HEK293 (cell line): ENCODE measurements around the gene GNAS.

Experiments used
- CTCF ChIA-PET: fragments of 350-600 bp; formaldehyde crosslinking; extraction: SDS; loops from one replicate; lab custom pipeline; 2021; ENCODE audit warnings: antibody characterized with exemption; lab: Yijun Ruan, JAX
- POLR2A ChIA-PET: fragments of 300-600 bp; formaldehyde crosslinking; extraction: SDS; loops from one replicate; lab custom pipeline; 2020; ENCODE audit warnings: antibody characterized with exemption, inconsistent platforms; lab: Yijun Ruan, JAX
- H3K27ac ChIP-seq: fragments of 200-500 bp; sonication (Bioruptor generic); 2 replicates; pipeline ENCODE4 v1.5.1; 2014; ENCODE audit warnings: low read depth, low read length, control low read depth, inconsistent platforms; ENCODE audit errors: extremely low read depth
- H3K36me3 ChIP-seq, 2 experiments: fragments of 200-500 bp in 1 of 2; sonication (Bioruptor generic) in 1 of 2; 1 replicate in 1 of 2; 2 replicates in 1 of 2; pipeline ENCODE4 v1.5.1; 2014 to 2017; ENCODE audit warnings: inconsistent platforms in 2 of 2, low read length in 2 of 2; ENCODE audit not compliant: control insufficient read depth in 2 of 2, insufficient read depth in 1 of 2
- H3K4me1 ChIP-seq: fragments of 200-500 bp; sonication (Bioruptor generic); 2 replicates; pipeline ENCODE4 v1.5.1; 2014; ENCODE audit warnings: mild to moderate bottlenecking, low read length, inconsistent platforms; ENCODE audit not compliant: control insufficient read depth, insufficient read depth
- H3K4me3 ChIP-seq: 2 replicates; pipeline ENCODE4 v1.5.1; 2011; ENCODE audit warnings: low read depth, mild to moderate bottlenecking, control low read depth, low read length, moderate library complexity
- H3K9me3 ChIP-seq: fragments of 200-500 bp; sonication (Bioruptor generic); 2 replicates; pipeline ENCODE4 v1.5.1; 2014; ENCODE audit warnings: low read depth, low read length, inconsistent platforms; ENCODE audit not compliant: control insufficient read depth, insufficient read depth
- IKZF3 ChIP-seq: fragments of 450-650 bp; IDR thresholded peaks from 2 replicates; pipeline ENCODE4 v1.5.0; 2018; ENCODE audit warnings: missing biosample characterization, mild to moderate bottlenecking, missing genetic modification characterization, moderate library complexity
- KLF1 ChIP-seq: fragments of 450-650 bp; formaldehyde crosslinking; IDR thresholded peaks from 2 replicates; pipeline ENCODE4 v1.5.1; 2016; ENCODE audit warnings: missing biosample characterization, missing genetic modification characterization
- KLF17 ChIP-seq: fragments of 450-650 bp; formaldehyde crosslinking; IDR thresholded peaks from 2 replicates; pipeline ENCODE4 v1.5.1; 2016; ENCODE audit warnings: missing biosample characterization, missing genetic modification characterization
- REPIN1 ChIP-seq: fragments of 450-650 bp; formaldehyde crosslinking; IDR thresholded peaks from 2 replicates; pipeline ENCODE4 v1.5.1; 2017; ENCODE audit warnings: missing biosample characterization, missing genetic modification characterization, low read depth
- SP7 ChIP-seq: fragments of 450-650 bp; formaldehyde crosslinking; IDR thresholded peaks from 2 replicates; pipeline ENCODE4 v1.5.1; 2016; ENCODE audit warnings: missing biosample characterization, missing genetic modification characterization
- ZBTB1 ChIP-seq: fragments of 450-650 bp; formaldehyde crosslinking; IDR thresholded peaks from 2 replicates; pipeline ENCODE4 v1.5.1; 2016; ENCODE audit warnings: missing biosample characterization, missing genetic modification characterization
- ZBTB10 ChIP-seq: fragments of 450-650 bp; formaldehyde crosslinking; IDR thresholded peaks from 2 replicates; pipeline ENCODE4 v1.5.1; 2016; ENCODE audit warnings: missing biosample characterization, missing genetic modification characterization
- ZNF133 ChIP-seq: fragments of 450-650 bp; formaldehyde crosslinking; IDR thresholded peaks from 2 replicates; pipeline ENCODE4 v1.5.1; 2016; ENCODE audit warnings: missing biosample characterization, missing genetic modification characterization
- ZNF155 ChIP-seq: fragments of 450-650 bp; formaldehyde crosslinking; IDR thresholded peaks from 2 replicates; pipeline ENCODE4 v1.5.1; 2016; ENCODE audit warnings: missing biosample characterization, missing genetic modification characterization
- ZNF16 ChIP-seq: fragments of 450-650 bp; formaldehyde crosslinking; IDR thresholded peaks from 2 replicates; pipeline ENCODE4 v1.5.1; 2016; ENCODE audit warnings: low read depth, missing biosample characterization, missing genetic modification characterization
- ZNF23 ChIP-seq: fragments of 450-650 bp; formaldehyde crosslinking; IDR thresholded peaks from 2 replicates; pipeline ENCODE4 v1.5.1; 2016; ENCODE audit warnings: missing biosample characterization, missing genetic modification characterization, borderline replicate concordance
- ZNF24 ChIP-seq: fragments of 450-650 bp; formaldehyde crosslinking; IDR thresholded peaks from 2 replicates; pipeline ENCODE4 v1.5.1; 2016; ENCODE audit warnings: missing biosample characterization, missing genetic modification characterization
- ZNF292 ChIP-seq: fragments of 450-650 bp; formaldehyde crosslinking; IDR thresholded peaks from 2 replicates; pipeline ENCODE4 v1.5.1; 2016; ENCODE audit warnings: low read depth, missing biosample characterization, missing genetic modification characterization, borderline replicate concordance
- ZNF335 ChIP-seq: fragments of 450-650 bp; formaldehyde crosslinking; conservative IDR thresholded peaks from 2 replicates; pipeline ENCODE4 v1.5.1; 2016; ENCODE audit warnings: missing biosample characterization, missing genetic modification characterization
- ZNF350 ChIP-seq: fragments of 450-650 bp; formaldehyde crosslinking; IDR thresholded peaks from 2 replicates; pipeline ENCODE4 v1.5.0; 2017; ENCODE audit warnings: missing biosample characterization, mild to moderate bottlenecking, missing genetic modification characterization
- ZNF560 ChIP-seq: fragments of 450-650 bp; formaldehyde crosslinking; IDR thresholded peaks from 2 replicates; pipeline ENCODE4 v1.5.1; 2017; ENCODE audit warnings: missing biosample characterization, missing genetic modification characterization, borderline replicate concordance
- ZNF621 ChIP-seq: fragments of 450-650 bp; formaldehyde crosslinking; IDR thresholded peaks from 2 replicates; pipeline ENCODE4 v1.5.1; 2017; ENCODE audit warnings: missing biosample characterization, missing genetic modification characterization
- ZNF624 ChIP-seq: fragments of 450-650 bp; formaldehyde crosslinking; IDR thresholded peaks from 2 replicates; pipeline ENCODE4 v1.5.1; 2017; ENCODE audit warnings: missing biosample characterization, missing genetic modification characterization
- ZNF658 ChIP-seq: fragments of 450-650 bp; formaldehyde crosslinking; IDR thresholded peaks from 2 replicates; pipeline ENCODE4; 2016; ENCODE audit warnings: missing biosample characterization, missing genetic modification characterization
- ZNF660 ChIP-seq: fragments of 450-650 bp; IDR thresholded peaks from 2 replicates; pipeline ENCODE4 v1.5.1; 2018; ENCODE audit warnings: missing biosample characterization, mild to moderate bottlenecking, missing genetic modification characterization
- ZNF792 ChIP-seq: fragments of 450-650 bp; formaldehyde crosslinking; IDR thresholded peaks from 2 replicates; pipeline ENCODE4 v1.5.1; 2016; ENCODE audit warnings: missing biosample characterization, missing genetic modification characterization
- TF ChIP-seq, protein P1 (sequence below): fragments of 450-650 bp; formaldehyde crosslinking; IDR thresholded peaks from 2 replicates; pipeline ENCODE4; 2016; ENCODE audit warnings: missing biosample characterization, missing genetic modification characterization
- TF ChIP-seq, protein P2 (sequence below): fragments of 450-650 bp; formaldehyde crosslinking; IDR thresholded peaks from 2 replicates; pipeline ENCODE4 v1.5.1; 2017; ENCODE audit warnings: missing biosample characterization, missing genetic modification characterization
- TF ChIP-seq, protein P3 (sequence below): fragments of 450-650 bp; formaldehyde crosslinking; IDR thresholded peaks from 2 replicates; pipeline ENCODE4 v1.5.1; 2016; ENCODE audit warnings: missing biosample characterization, missing genetic modification characterization
- TF ChIP-seq, protein P4 (sequence below): fragments of 450-650 bp; formaldehyde crosslinking; IDR thresholded peaks from 2 replicates; pipeline ENCODE4 v1.5.1; 2016; ENCODE audit warnings: missing biosample characterization, missing genetic modification characterization

The GNAS gene

GRCh38 chr20:58816051-58816450, 36.5 kb upstream of the GNAS start (continued):
- no peak for TF ChIP-seq KLF17 (tag by site-specific recombination)
- TF ChIP-seq ZNF560 (tag by site-specific recombination), result no peak
- no peak for TF ChIP-seq ZNF24
- TF ChIP-seq ZNF624 (tag by site-specific recombination), result no peak
- no peak for TF ChIP-seq ZNF23 (tag by site-specific recombination)
- no peak for TF ChIP-seq SP7 (tag by site-specific recombination)

DNA sequence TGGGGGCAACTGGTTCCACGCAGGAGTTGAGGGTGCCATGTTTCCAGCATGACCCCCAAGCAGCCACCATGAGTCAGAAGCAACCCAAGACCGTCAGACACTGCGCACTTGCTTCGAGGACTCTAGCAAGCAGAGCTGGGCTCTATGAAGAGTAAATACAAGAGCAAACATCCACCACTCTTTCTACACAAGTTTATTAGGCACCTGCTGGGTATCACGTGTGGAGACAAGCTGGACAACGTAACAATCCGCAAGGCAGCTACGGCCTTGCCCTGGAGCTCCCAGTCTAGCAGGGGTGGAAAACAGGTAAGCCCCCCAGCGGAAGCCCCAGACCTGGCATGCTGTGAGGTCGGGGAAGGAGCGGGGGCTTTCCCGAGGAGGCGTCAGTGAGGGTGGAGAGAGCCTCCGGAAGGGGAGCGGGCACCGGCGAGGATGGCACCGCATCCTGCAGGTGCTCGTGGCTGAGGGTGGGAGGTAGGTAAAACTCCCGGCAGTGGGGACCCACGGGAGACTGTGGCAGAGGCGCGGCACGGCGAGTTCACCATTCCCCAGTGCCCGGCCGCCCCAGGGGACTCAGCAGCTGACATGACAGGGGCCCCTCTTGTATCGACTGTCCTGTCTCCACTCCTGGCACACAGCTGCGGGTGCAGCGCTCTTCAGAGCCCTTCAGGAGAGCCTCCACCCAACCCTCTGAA, 35.4 kb upstream of the GNAS start:
- Histone ChIP-seq H3K4me3 (no peak overlapping the region), H3K27ac (no peak overlapping the region), H3K36me3 (peaks cover 0 to 56% of the 10 kb centered on the region in 2 experiments; a peak in 1 of 3 replicates), H3K9me3 (no peaks in the 10 kb centered on the region)
- POLR2A ChIA-PET, result interaction anchor here (0.5 kb wide), 1 partner anchor 582 kb away, joined by 3 read pairs; no protein-coding TSS in a partner anchor
- TF ChIP-seq KLF1 (tag by site-specific recombination), result no peak
- TF ChIP-seq, all 188 proteins: peak for 0
- CTCF ChIA-PET, result no interaction called here
- no peaks in the 10 kb centered on the region for H3K4me1 ChIP-seq

DNA sequence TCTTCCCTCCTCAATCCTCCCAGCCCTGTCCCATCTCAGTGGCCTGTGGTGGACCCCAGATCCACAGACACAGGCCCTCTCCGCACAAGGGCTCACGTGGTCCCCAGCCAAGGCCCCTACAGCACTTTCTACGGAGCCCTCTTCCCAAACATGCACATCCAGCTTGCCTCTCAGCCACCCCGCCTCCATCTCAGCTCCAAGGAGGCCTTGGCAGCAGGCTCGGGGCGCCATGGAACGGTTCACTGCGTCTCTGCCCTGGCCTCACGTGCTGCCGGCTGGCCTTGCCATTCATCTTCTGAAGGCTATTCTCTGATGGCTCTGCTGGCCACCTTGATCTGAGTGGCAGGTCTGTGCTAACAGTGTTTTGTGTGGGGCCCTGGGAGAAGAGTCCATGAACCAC, 34.8 kb upstream of the GNAS start:
- no peaks in the 10 kb centered on the region for H3K9me3 ChIP-seq
- POLR2A ChIA-PET, result no interaction called here
- H3K4me1 ChIP-seq, result no peaks in the 10 kb centered on the region
- H3K27ac ChIP-seq, result no peak overlapping the region
- H3K4me3 ChIP-seq, result no peak overlapping the region
- H3K36me3 ChIP-seq, result peaks cover 0 to 62% of the 10 kb centered on the region in 2 experiments; a peak in 1 of 3 replicates
- CTCF ChIA-PET, result no interaction called here
- TF ChIP-seq, protein P1, sequence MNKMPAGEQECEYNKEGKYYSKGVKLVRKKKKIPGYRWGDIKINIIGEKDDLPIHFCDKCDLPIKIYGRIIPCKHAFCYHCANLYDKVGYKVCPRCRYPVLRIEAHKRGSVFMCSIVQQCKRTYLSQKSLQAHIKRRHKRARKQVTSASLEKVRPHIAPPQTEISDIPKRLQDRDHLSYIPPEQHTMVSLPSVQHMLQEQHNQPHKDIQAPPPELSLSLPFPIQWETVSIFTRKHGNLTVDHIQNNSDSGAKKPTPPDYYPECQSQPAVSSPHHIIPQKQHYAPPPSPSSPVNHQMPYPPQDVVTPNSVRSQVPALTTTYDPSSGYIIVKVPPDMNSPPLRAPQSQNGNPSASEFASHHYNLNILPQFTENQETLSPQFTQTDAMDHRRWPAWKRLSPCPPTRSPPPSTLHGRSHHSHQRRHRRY (tag by site-specific recombination), result no peak
- TF ChIP-seq ZNF155 (tag by site-specific recombination) (no peak), ZNF792 (tag by site-specific recombination) (no peak), ZNF292 (no peak), IKZF3 (tag by site-specific recombination) (no peak), ZNF16 (tag by site-specific recombination) (no peak), ZNF133 (tag by site-specific recombination) (no peak), ZBTB10 (tag by site-specific recombination) (no peak), ZNF350 (tag by site-specific recombination) (no peak), ZNF621 (tag by site-specific recombination) (no peak), ZNF660 (tag by site-specific recombination) (no peak), REPIN1 (tag by site-specific recombination) (no peak), ZNF658 (tag by site-specific recombination) (no peak), ZNF335 (tag by site-specific recombination) (no peak), ZBTB1 (tag by site-specific recombination) (no peak)
- TF ChIP-seq, protein P2, sequence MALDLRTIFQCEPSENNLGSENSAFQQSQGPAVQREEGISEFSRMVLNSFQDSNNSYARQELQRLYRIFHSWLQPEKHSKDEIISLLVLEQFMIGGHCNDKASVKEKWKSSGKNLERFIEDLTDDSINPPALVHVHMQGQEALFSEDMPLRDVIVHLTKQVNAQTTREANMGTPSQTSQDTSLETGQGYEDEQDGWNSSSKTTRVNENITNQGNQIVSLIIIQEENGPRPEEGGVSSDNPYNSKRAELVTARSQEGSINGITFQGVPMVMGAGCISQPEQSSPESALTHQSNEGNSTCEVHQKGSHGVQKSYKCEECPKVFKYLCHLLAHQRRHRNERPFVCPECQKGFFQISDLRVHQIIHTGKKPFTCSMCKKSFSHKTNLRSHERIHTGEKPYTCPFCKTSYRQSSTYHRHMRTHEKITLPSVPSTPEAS (tag by site-specific recombination), result no peak
- TF ChIP-seq, protein P3, sequence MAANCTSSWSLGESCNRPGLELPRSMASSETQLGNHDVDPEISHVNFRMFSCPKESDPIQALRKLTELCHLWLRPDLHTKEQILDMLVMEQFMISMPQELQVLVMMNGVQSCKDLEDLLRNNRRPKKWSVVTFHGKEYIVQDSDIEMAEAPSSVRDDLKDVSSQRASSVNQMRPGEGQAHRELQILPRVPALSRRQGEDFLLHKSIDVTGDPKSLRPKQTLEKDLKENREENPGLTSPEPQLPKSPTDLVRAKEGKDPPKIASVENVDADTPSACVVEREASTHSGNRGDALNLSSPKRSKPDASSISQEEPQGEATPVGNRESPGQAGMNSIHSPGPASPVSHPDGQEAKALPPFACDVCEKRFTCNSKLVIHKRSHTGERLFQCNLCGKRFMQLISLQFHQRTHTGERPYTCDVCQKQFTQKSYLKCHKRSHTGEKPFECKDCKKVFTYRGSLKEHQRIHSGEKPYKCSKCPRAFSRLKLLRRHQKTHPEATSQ (tag by site-specific recombination), result no peak
- TF ChIP-seq, protein P4, sequence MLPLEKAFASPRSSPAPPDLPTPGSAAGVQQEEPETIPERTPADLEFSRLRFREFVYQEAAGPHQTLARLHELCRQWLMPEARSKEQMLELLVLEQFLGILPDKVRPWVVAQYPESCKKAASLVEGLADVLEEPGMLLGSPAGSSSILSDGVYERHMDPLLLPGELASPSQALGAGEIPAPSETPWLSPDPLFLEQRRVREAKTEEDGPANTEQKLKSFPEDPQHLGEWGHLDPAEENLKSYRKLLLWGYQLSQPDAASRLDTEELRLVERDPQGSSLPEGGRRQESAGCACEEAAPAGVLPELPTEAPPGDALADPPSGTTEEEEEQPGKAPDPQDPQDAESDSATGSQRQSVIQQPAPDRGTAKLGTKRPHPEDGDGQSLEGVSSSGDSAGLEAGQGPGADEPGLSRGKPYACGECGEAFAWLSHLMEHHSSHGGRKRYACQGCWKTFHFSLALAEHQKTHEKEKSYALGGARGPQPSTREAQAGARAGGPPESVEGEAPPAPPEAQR (tag by site-specific recombination), result no peak
